GM12865 (cell line): ENCODE data around the gene SF3B3.

Experiments
- DNase-seq: peaks from one replicate; pipeline ENCODE4 v3.0.0; 2010; ENCODE audit warnings: low read depth
- H3K4me3 ChIP-seq: 2 replicates; pipeline ENCODE4 v1.5.1; 2011; ENCODE audit warnings: mild to moderate bottlenecking, low read depth, low read length, control low read depth
- CTCF ChIP-seq: IDR thresholded peaks from 2 replicates; pipeline ENCODE4 v1.5.1; 2011; ENCODE audit warnings: low read length, control low read depth, low read depth, inconsistent platforms; ENCODE audit not compliant: insufficient read depth; ENCODE audit errors: missing control alignments

The SF3B3 gene

GRCh38 chr16:70572050-70572925, 48.7 kb downstream of the SF3B3 start:
- no peak for TF ChIP-seq CTCF
- DNase-seq, result no peak
- no peak overlapping the region for H3K4me3 ChIP-seq

- TF ChIP-seq CTCF, result no peak
- no peak for DNase-seq
- no peak overlapping the region for H3K4me3 ChIP-seq
These were observed 49.3 kb downstream of the SF3B3 start for GRCh38 chr16:70572926-70573270.

GRCh38 chr16:70573451-70574121, 50.0 kb downstream of the SF3B3 start:
- no peak for TF ChIP-seq CTCF
- no peak for DNase-seq
- H3K4me3 ChIP-seq, result no peak overlapping the region

- DNase-seq, result no peak
- no peak overlapping the region for H3K4me3 ChIP-seq
- TF ChIP-seq CTCF, result no peak
These were observed 51.1 kb downstream of the SF3B3 start for GRCh38 chr16:70574595-70575271.

- no peak for TF ChIP-seq CTCF
- DNase-seq, result peak; percentile 26
- no peak overlapping the region for H3K4me3 ChIP-seq
These were observed 51.8 kb downstream of the SF3B3 start for GRCh38 chr16:70575376-70575775.

GRCh38 chr16:70576431-70577255, 53.0 kb downstream of the SF3B3 start:
- peak; percentile 81 for DNase-seq
- no peak for TF ChIP-seq CTCF
- no peak overlapping the region for H3K4me3 ChIP-seq
